ENCODE results near the gene PRDM16. TPM values are rescaled to one million over a fixed set of nuclear protein-coding genes. Genes with fewer than 3 reads are reported as not detected.

PRDM16 gene
- total RNA-seq, 1 experiment from 2014 or later: 0.04 TPM

- H2AFZ ChIP-seq (ENCODE audit: low read length): no peak overlapping the region
- no peak overlapping the region for H3K4me2 ChIP-seq (ENCODE audit: low read length)
- H4K20me1 ChIP-seq (ENCODE audit: low read length): no peaks in the 10 kb centered on the region; the same call in 1 of the 2 replicates
- DNase-seq (no peak), ATAC-seq (no peak; the same call in 1 of the 2 replicates)
- intact Hi-C loops (cut with micrococcal nuclease): no loop called here
- BruUV-seq (replicated peaks): no TSS peak
- H3K79me2 ChIP-seq (ENCODE audit: low read length): no peaks in the 10 kb centered on the region
- H3K27me3 ChIP-seq (ENCODE audit: low read length): peaks cover 99% of the 10 kb centered on the region
- no peak overlapping the region for H3K9ac ChIP-seq (ENCODE audit: low read length)
- H3K36me3 ChIP-seq (ENCODE audit: low read depth, low read length): no peaks in the 10 kb centered on the region
- H3K4me3 ChIP-seq (ENCODE audit: low read length): no peak overlapping the region
- TF ChIP-seq CTCF (conservative IDR thresholded peaks at IDR 0.05; ENCODE audit: low read depth, low read length): no peak
- TF ChIP-seq EZH2 (IDR thresholded peaks at IDR 0.05; ENCODE audit: low read length, unreplicated experiment): peak; percentile 47
- no peak for TF ChIP-seq EZH2phosphoT487 (IDR thresholded peaks at IDR 0.05; ENCODE audit: borderline replicate concordance, low read length)
- H3K4me1 ChIP-seq (ENCODE audit: insufficient read depth, low read length): no peaks in the 10 kb centered on the region
- H3K9me3 ChIP-seq (ENCODE audit: low read length): no peaks in the 10 kb centered on the region
- CTCF ChIA-PET: no interaction called here
- no peaks in the 10 kb centered on the region for H3K9me2 ChIP-seq (replicated peaks; ENCODE audit: low read length)
- no peaks in the 10 kb centered on the region for H3F3A ChIP-seq (ENCODE audit: low read length, unreplicated experiment)
- POLR2A ChIA-PET (ENCODE audit: unreplicated experiment): interaction anchor here (0.5 kb wide), 1 partner anchor 70 kb away, joined by 6 read pairs; no protein-coding TSS in a partner anchor
- no peak overlapping the region for H3K27ac ChIP-seq (ENCODE audit: low read length)
Measured at GRCh38 chr1:3031401-3032221, 37.4 kb upstream of the PRDM16 start.

DNA sequence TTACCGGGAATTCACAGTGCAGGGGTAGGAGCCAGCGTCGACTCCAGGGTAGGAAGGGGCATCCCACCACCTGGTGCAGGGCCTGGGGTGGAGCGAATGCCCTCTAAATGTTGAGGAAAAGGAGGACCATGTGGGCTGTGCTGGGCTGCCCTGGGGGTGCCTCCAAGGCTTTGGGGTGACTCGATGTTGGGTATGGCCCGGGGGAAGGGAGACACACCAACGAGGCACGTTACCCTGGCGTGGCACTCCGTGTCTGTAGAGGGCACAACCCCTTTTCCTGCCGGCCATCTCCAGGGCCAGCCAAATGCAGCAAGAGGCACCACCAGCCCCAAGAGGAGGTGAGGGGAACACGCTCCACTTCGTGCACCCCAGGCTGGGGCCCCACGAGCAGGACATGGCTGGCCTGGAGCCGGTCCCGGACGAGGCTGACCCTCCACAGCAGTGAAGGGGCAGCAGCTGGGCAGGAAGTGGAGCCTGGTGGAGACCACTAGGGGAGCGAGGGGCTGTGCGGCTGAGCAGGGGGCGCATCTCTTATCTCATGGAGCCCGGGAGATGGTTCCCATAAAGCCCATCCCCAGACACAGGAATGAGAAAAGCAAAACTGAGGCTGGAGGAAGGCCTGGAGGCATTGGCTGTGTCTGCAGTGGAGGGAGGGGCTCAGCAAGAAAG is 36.5 kb upstream of the PRDM16 start:
- intact Hi-C loops (cut with micrococcal nuclease): no loop called here
- Histone ChIP-seq H3K27me3 (ENCODE audit: low read length) (peaks cover 99% of the 10 kb centered on the region), H3K4me2 (ENCODE audit: low read length) (no peak overlapping the region), H3F3A (ENCODE audit: low read length, unreplicated experiment) (no peaks in the 10 kb centered on the region), H3K27ac (ENCODE audit: low read length) (no peak overlapping the region), H4K20me1 (ENCODE audit: low read length) (no peaks in the 10 kb centered on the region; the same call in 1 of the 2 replicates), H3K4me1 (ENCODE audit: insufficient read depth, low read length) (no peaks in the 10 kb centered on the region), H3K9ac (ENCODE audit: low read length) (no peak overlapping the region), H3K9me3 (ENCODE audit: low read length) (no peaks in the 10 kb centered on the region), H2AFZ (ENCODE audit: low read length) (no peak overlapping the region), H3K79me2 (ENCODE audit: low read length) (no peaks in the 10 kb centered on the region), H3K9me2 (replicated peaks; ENCODE audit: low read length) (no peaks in the 10 kb centered on the region), H3K4me3 (ENCODE audit: low read length) (no peak overlapping the region), H3K36me3 (ENCODE audit: low read depth, low read length) (no peaks in the 10 kb centered on the region)
- ATAC-seq: no peak
- CTCF ChIA-PET: no interaction called here
- TF ChIP-seq EZH2phosphoT487 (IDR thresholded peaks at IDR 0.05; ENCODE audit: borderline replicate concordance, low read length) (no peak), EZH2 (IDR thresholded peaks at IDR 0.05; ENCODE audit: low read length, unreplicated experiment) (no peak), CTCF (conservative IDR thresholded peaks at IDR 0.05; ENCODE audit: low read depth, low read length) (no peak)
- no peak for DNase-seq
- BruUV-seq (replicated peaks): no TSS peak
- POLR2A ChIA-PET (ENCODE audit: unreplicated experiment): no interaction called here
